ENCODE data around the gene TBC1D9. TPM values are rescaled to one million over a fixed set of nuclear protein-coding genes. Genes with fewer than 3 reads are reported as not detected.
"Not testable (repeated sequence)": the region's sequence is repeated elsewhere in the genome, so short reads cannot be mapped to it uniquely, and the experiment has no call there.

Gene TBC1D9
- total RNA-seq, 1 donor from 2014 or later: 54.2 TPM

DNA sequence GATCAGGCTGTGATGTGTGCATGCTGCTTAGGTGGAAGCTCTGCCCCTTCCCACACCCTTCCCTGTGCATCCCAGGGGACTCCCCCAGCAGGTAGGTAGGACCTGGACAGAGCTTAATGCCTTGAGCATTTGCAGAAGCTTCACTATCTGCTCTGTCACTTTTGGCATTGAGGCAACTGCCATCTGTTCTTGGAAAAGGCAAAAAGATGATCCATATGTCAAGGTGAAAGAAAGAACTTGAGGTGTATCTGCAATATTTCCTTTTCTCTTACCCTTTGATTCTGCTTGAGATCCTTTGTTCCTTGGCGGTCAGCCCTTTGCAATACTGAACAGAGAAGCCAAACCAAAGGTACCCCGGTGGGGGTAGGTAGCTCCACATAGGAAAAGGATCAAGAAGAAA is 37.1 kb upstream of the TBC1D9 start:
- Mint-ChIP-seq H3K27me3 (ENCODE audit: low read depth) (no peaks in the 10 kb centered on the region), H3K4me1 (no peaks in the 10 kb centered on the region), H3K27ac (no peak overlapping the region), H3K9me3 (no peaks in the 10 kb centered on the region), H3K36me3 (no peaks in the 10 kb centered on the region), H3K4me3 (no peak overlapping the region)
- TF ChIP-seq, protein P1, sequence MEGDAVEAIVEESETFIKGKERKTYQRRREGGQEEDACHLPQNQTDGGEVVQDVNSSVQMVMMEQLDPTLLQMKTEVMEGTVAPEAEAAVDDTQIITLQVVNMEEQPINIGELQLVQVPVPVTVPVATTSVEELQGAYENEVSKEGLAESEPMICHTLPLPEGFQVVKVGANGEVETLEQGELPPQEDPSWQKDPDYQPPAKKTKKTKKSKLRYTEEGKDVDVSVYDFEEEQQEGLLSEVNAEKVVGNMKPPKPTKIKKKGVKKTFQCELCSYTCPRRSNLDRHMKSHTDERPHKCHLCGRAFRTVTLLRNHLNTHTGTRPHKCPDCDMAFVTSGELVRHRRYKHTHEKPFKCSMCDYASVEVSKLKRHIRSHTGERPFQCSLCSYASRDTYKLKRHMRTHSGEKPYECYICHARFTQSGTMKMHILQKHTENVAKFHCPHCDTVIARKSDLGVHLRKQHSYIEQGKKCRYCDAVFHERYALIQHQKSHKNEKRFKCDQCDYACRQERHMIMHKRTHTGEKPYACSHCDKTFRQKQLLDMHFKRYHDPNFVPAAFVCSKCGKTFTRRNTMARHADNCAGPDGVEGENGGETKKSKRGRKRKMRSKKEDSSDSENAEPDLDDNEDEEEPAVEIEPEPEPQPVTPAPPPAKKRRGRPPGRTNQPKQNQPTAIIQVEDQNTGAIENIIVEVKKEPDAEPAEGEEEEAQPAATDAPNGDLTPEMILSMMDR (IDR thresholded peaks at IDR 0.05; ENCODE audit: unreplicated experiment): no peak
- DNase-seq (ENCODE audit: low spot score in 2 of 2, unreplicated experiment in 2 of 2): no peak

DNA sequence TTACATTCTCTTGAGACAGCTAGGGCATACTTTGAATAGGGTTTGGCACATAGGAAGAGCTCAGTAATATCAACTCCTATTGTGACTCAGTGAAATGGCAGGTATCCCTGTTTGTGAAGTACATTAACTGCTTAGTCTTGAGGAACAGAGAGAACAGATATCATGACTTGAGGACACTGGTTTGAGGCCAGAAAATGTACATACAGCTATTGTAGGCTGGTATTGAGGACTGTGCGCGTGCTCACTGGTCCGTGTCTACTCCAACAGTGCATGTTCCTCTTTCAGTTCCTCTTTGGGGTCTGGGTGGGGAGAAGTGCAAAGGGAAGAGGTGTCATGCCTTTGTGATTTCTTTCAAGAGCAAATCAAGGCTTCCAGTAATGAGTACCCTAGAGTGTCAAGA is 34.6 kb upstream of the TBC1D9 start:
- H3K36me3 Mint-ChIP-seq: no peaks in the 10 kb centered on the region
- H3K27ac Mint-ChIP-seq: no peak overlapping the region
- no peaks in the 10 kb centered on the region for H3K4me1 Mint-ChIP-seq
- peaks cover 11% of the 10 kb centered on the region for H3K9me3 Mint-ChIP-seq
- DNase-seq (ENCODE audit: low spot score in 2 of 2, unreplicated experiment in 2 of 2): no peak
- TF ChIP-seq, protein P1 (IDR thresholded peaks at IDR 0.05; ENCODE audit: unreplicated experiment): no peak
- no peak overlapping the region for H3K4me3 Mint-ChIP-seq
- H3K27me3 Mint-ChIP-seq (ENCODE audit: low read depth): peaks cover 2% of the 10 kb centered on the region

DNA sequence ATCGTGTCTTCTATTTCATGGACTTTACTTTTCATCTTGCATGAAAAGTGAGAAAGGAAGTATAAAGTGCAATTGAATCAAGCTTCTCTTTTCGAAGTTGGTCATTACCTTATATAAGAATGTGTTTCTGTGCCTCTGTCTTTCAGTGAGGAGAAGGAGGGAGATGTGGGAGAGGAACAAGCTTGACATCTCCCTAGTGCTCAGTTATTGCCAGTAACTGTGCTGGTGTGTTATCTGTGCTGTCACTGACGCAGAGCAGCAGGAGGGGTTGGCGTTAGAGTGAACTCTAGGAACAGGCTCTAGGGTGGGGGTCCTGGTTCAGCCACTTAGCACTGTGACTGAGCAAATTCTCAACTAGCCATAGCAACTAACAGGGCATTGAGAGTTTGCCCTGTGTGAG is 34.0 kb upstream of the TBC1D9 start:
- DNase-seq (ENCODE audit: low spot score in 2 of 2, unreplicated experiment in 2 of 2): no peak
- no peaks in the 10 kb centered on the region for H3K36me3 Mint-ChIP-seq
- peaks cover 2% of the 10 kb centered on the region for H3K27me3 Mint-ChIP-seq (ENCODE audit: low read depth)
- H3K4me1 Mint-ChIP-seq: no peaks in the 10 kb centered on the region
- peaks cover 11% of the 10 kb centered on the region for H3K9me3 Mint-ChIP-seq
- TF ChIP-seq, protein P1 (IDR thresholded peaks at IDR 0.05; ENCODE audit: unreplicated experiment): no peak
- H3K4me3 Mint-ChIP-seq: no peak overlapping the region
- no peak overlapping the region for H3K27ac Mint-ChIP-seq

DNA sequence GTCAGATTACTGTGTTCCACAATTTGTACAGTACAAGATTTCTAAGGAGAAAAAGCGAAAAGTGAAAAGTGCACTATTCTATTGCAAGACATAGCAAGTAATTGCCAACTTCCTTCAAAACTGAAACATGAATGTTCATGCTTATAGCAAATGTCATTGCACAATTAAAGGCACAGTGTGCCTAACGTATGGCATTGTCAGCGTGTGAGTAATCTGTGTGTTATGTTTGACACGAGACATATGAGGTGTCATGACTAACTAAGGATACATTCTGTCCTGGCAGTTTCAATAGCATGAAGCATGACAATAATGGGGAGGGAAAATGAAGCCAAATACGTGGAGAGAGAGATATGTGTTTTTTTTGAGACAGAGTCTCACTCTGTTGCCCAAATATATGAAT is 33.6 kb upstream of the TBC1D9 start:
- TF ChIP-seq, protein P1 (IDR thresholded peaks at IDR 0.05; ENCODE audit: unreplicated experiment): no peak
- Mint-ChIP-seq H3K27ac (no peak overlapping the region), H3K4me1 (no peaks in the 10 kb centered on the region), H3K4me3 (no peak overlapping the region), H3K27me3 (ENCODE audit: low read depth) (peaks cover 2% of the 10 kb centered on the region), H3K9me3 (peaks cover 11% of the 10 kb centered on the region), H3K36me3 (no peaks in the 10 kb centered on the region)
- no peak for DNase-seq (ENCODE audit: low spot score in 2 of 2, unreplicated experiment in 2 of 2)

DNA sequence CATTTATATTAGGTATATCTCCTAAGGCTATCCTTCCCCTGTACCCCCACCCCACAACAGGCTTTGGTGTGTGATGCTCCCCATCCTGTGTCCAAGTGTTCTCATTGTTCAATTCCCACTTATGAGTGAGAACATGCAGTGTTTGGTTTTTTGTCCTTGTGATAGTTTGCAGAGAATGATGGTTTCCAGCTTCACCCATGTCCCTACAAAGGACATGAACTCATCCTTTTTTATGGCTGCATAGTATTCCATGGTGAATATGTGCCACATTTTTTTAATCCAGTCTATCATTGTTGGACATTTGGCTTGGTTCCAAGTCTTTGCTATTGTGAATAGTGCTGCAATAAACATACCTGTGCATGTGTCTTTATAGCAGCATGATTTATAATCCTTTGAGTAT is 26.6 kb upstream of the TBC1D9 start:
- H3K36me3 Mint-ChIP-seq; H3K27ac Mint-ChIP-seq; H3K4me1 Mint-ChIP-seq; DNase-seq (ENCODE audit: low spot score in 2 of 2, unreplicated experiment in 2 of 2); H3K27me3 Mint-ChIP-seq (ENCODE audit: low read depth); H3K4me3 Mint-ChIP-seq: not testable (repeated sequence)
- peaks cover 15% of the 10 kb centered on the region for H3K9me3 Mint-ChIP-seq

DNA sequence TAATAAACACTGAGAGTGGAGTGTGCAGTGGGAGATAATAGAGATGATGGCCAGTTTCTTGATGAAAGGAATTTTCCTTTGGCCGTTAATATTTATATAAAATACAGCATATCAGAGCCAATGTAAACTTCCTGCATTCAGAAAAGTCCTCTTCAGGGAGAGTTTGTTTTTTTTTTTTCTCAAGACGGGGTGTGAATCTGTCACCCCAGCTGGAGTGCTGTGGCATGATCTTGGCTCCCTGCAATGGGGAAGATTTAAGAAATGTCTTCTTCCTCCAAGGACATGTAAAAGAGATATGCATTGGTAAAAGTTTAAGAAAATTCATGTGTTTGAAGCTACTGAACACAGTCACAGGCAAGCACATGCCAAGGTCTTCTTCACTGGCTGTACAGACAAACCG is 25.4 kb upstream of the TBC1D9 start:
- Mint-ChIP-seq H3K4me3 (no peak overlapping the region), H3K4me1 (no peaks in the 10 kb centered on the region), H3K27ac (no peak overlapping the region), H3K9me3 (peaks cover 9% of the 10 kb centered on the region), H3K36me3 (peaks cover 4% of the 10 kb centered on the region), H3K27me3 (ENCODE audit: low read depth) (no peaks in the 10 kb centered on the region)
- DNase-seq (ENCODE audit: low spot score in 2 of 2, unreplicated experiment in 2 of 2): no peak
- TF ChIP-seq, protein P1 (IDR thresholded peaks at IDR 0.05; ENCODE audit: unreplicated experiment): no peak

Data from mesothelial cell of epicardium (in vitro differentiated cells).